A673 (cell line): ENCODE results near the gene ITGB3. TPM values are rescaled to one million over a fixed set of nuclear protein-coding genes. Genes with fewer than 3 reads are reported as not detected.

Experiments used
- BruUV-seq: library from RNA; stranded (reverse); fragments of 400-500 nt; replicated peaks from 2 replicates; lab custom pipeline; 2021; lab: Mats Ljungman, UMichigan
- CTCF ChIA-PET: fragments of 300-600 bp; sonication (Branson Sonifier 250); formaldehyde crosslinking; loops from one replicate; lab custom pipeline; 2022; ENCODE audit warnings: antibody characterized with exemption; lab: Charles Lee
- POLR2A ChIA-PET: fragments of 300-600 bp; sonication (Branson Sonifier 250); formaldehyde crosslinking; loops from one replicate; lab custom pipeline; 2022; ENCODE audit warnings: antibody characterized with exemption; ENCODE audit not compliant: low non-redundant PET; lab: Charles Lee
- DNase-seq: peaks from one replicate; pipeline ENCODE4 v3.0.0-alpha.2; 2015; ENCODE audit warnings: low spot score
- H3K27ac ChIP-seq: fragments of 200-600 bp; sonication (generic); 2 replicates; pipeline ENCODE4 v1.5.1; 2016; ENCODE audit warnings: mixed run types, low read depth, mild to moderate bottlenecking, mixed read lengths, antibody characterized with exemption, low read length; ENCODE audit not compliant: poor library complexity, severe bottlenecking
- H3K27me3 ChIP-seq: fragments of 200-600 bp; sonication (generic); replicated peaks from 2 replicates; pipeline ENCODE4 v1.6.1; 2017; ENCODE audit warnings: mixed run types, low read depth, mild to moderate bottlenecking, mixed read lengths, antibody characterized with exemption, low read length; ENCODE audit not compliant: insufficient read depth, poor library complexity
- H3K36me3 ChIP-seq: fragments of 200-600 bp; sonication (generic); 2 replicates; pipeline ENCODE4 v1.6.1; 2016; ENCODE audit warnings: mixed run types, mild to moderate bottlenecking, mixed read lengths, antibody characterized with exemption, low read length; ENCODE audit not compliant: insufficient read depth, poor library complexity, severe bottlenecking
- H3K4me1 ChIP-seq: fragments of 200-600 bp; sonication (generic); 2 replicates; pipeline ENCODE4 v1.6.1; 2017; ENCODE audit warnings: mixed run types, mild to moderate bottlenecking, mixed read lengths, antibody characterized with exemption, low read length; ENCODE audit not compliant: insufficient read depth, poor library complexity, severe bottlenecking
- H3K4me3 ChIP-seq: fragments of 200-600 bp; sonication (generic); 2 replicates; pipeline ENCODE4 v1.5.1; 2016; ENCODE audit warnings: low read depth, mixed run types, mild to moderate bottlenecking, mixed read lengths, low read length; ENCODE audit not compliant: poor library complexity, severe bottlenecking
- H3K9me3 ChIP-seq: fragments of 200-600 bp; sonication (generic); 2 replicates; pipeline ENCODE4 v1.6.1; 2016; ENCODE audit warnings: mixed run types, low read depth, mild to moderate bottlenecking, mixed read lengths, antibody characterized with exemption, low read length; ENCODE audit not compliant: poor library complexity, severe bottlenecking
- EZH2 ChIP-seq: fragments of 200-600 bp; sonication (generic); IDR thresholded peaks from 2 replicates; pipeline ENCODE4 v1.6.1; 2017; ENCODE audit warnings: borderline replicate concordance, low read depth, mild to moderate bottlenecking, mixed read lengths, antibody characterized with exemption, low read length; ENCODE audit not compliant: poor library complexity, severe bottlenecking
- intact Hi-C: fragments of 100-400 bp; cut with micrococcal nuclease; formaldehyde crosslinking; loops from one replicate; pipeline ENCODE4 v1.10.0; 2022; ENCODE audit not compliant: unreplicated experiment
- total RNA-seq: library from RNA; stranded (reverse); gene quantifications from 2 replicates; pipeline ENCODE4 v1.2.3, GENCODE V29; 2021
- TF ChIP-seq, protein P1 (sequence below): fragments of 300-800, 200-600 bp; sonication (generic); conservative IDR thresholded peaks from 2 replicates; pipeline ENCODE4 v1.5.1; 2017; ENCODE audit warnings: low read depth, mild to moderate bottlenecking, antibody characterized with exemption, low read length, moderate library complexity, mixed read lengths

Gene ITGB3
- total RNA-seq, 1 experiment from 2014 or later = not detected

DNA sequence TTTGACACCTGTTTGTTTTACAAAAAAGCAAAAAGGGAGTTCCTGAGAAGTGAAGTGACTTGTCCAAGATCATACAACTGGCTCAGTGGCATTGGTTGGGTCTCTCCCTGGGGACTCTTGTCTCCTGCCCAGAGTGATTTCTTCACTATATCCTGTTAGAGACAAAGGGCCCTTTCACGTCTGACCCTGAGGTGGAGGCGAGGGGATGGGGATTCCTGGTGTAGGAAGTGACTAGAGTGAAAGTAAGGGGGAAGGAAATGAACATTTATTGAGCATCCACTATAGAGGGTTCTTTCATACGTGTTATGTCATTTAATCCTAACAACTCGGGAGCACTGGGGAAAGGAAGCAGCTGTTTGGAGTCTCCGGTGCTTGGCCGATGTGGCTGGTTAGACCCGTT, 9.0 kb downstream of the ITGB3 start:
- no peak for DNase-seq
- no peak overlapping the region for H3K27ac ChIP-seq
- no peaks in the 10 kb centered on the region for H3K4me1 ChIP-seq
- ChIA-PET POLR2A (no interaction called here), CTCF (no interaction called here)
- H3K36me3 ChIP-seq = no peaks in the 10 kb centered on the region
- BruUV-seq = no TSS peak
- H3K9me3 ChIP-seq = no peaks in the 10 kb centered on the region
- H3K27me3 ChIP-seq = no peaks in the 10 kb centered on the region
- TF ChIP-seq EZH2 = no peak
- TF ChIP-seq, protein P1, sequence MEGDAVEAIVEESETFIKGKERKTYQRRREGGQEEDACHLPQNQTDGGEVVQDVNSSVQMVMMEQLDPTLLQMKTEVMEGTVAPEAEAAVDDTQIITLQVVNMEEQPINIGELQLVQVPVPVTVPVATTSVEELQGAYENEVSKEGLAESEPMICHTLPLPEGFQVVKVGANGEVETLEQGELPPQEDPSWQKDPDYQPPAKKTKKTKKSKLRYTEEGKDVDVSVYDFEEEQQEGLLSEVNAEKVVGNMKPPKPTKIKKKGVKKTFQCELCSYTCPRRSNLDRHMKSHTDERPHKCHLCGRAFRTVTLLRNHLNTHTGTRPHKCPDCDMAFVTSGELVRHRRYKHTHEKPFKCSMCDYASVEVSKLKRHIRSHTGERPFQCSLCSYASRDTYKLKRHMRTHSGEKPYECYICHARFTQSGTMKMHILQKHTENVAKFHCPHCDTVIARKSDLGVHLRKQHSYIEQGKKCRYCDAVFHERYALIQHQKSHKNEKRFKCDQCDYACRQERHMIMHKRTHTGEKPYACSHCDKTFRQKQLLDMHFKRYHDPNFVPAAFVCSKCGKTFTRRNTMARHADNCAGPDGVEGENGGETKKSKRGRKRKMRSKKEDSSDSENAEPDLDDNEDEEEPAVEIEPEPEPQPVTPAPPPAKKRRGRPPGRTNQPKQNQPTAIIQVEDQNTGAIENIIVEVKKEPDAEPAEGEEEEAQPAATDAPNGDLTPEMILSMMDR = no peak
- intact Hi-C loops = no loop called here
- H3K4me3 ChIP-seq = no peak overlapping the region

DNA sequence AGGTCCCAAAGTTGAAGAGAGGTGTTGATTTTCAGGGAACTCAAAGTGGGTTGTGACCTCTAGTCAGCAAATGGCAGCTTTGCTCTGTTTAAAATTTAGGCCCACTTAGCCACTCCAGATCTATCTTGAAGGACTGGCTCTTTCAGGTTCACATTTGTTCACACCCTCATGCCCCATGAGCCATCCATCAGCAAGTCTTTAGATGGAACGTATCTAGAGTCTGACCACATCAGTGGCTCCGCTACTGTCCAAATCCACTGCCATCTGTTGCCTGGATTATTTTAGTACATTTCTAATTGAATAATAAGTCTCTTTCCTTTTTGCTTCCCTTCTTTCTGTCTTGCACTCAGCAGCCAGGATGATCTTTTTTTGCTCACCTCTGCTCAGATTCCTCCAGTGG, 10.5 kb downstream of the ITGB3 start:
- POLR2A ChIA-PET = no interaction called here
- CTCF ChIA-PET = no interaction called here
- TF ChIP-seq, protein P1 = no peak
- TF ChIP-seq EZH2 = no peak
- Histone ChIP-seq H3K36me3 (no peaks in the 10 kb centered on the region), H3K4me3 (no peak overlapping the region), H3K27ac (no peak overlapping the region), H3K4me1 (no peaks in the 10 kb centered on the region), H3K9me3 (no peaks in the 10 kb centered on the region), H3K27me3 (no peaks in the 10 kb centered on the region)
- DNase-seq = no peak
- intact Hi-C loops = no loop called here
- BruUV-seq = no TSS peak

DNA sequence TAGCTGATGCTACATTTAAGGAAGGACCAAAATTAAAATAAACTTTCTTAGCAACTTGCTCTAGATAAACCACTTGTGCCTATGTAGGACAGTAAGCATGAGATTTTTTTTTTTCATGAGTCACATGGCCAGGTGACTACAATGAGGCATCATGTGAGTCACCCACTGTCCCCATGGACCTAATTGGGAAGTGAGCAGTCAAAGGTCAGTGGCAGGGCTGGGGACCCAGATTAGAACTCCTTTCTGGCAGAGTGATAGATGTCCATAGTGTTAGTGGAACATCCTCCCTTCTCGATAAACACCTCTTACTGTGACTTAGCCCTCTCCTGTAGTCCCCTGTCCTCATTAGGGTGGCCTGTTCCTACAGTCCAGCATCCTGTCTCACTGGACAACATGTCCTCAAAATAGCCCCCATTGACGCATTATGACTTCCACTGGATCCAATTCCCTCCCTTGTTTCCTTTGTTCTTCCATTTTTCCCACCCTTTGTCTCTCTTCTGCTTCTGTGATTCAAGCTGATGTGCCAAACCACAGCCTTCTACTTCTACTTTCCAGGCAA, 12.4 kb downstream of the ITGB3 start:
- intact Hi-C loops = no loop called here
- Histone ChIP-seq H3K4me3 (no peak overlapping the region), H3K27me3 (no peaks in the 10 kb centered on the region), H3K4me1 (no peaks in the 10 kb centered on the region), H3K27ac (no peak overlapping the region), H3K36me3 (no peaks in the 10 kb centered on the region), H3K9me3 (no peaks in the 10 kb centered on the region)
- TF ChIP-seq EZH2 = no peak
- TF ChIP-seq, protein P1 = no peak
- CTCF ChIA-PET = no interaction called here
- no TSS peak for BruUV-seq
- no peak for DNase-seq
- POLR2A ChIA-PET = no interaction called here
